Esophagus squamous epithelium (tissue), 5 donors: ENCODE data around the gene SESTD1. TPM values are rescaled to one million over a fixed set of nuclear protein-coding genes. Genes with fewer than 3 reads are reported as not detected.
"Not testable (repeated sequence)": the region's sequence is repeated elsewhere in the genome, so short reads cannot be mapped to it uniquely, and the experiment has no call there.

Experiments used
- DNase-seq: peaks from one replicate; lab custom pipeline; 2025; lab: John Stamatoyannopoulos, UW
- H3K27ac ChIP-seq, 4 donors: fragments of 200-600 bp; sonication (generic); one replicate each; pipeline ENCODE4 v1.5.1; 2016 to 2019; ENCODE audit warnings: mild to moderate bottlenecking in 1 of 4
- H3K27me3 ChIP-seq, 4 donors: fragments of 200-600 bp; sonication (generic); 1 replicate in 3 of 4; 2 replicates in 1 of 4; pipeline versions ENCODE4 v1.5.1 to v1.6.0; 2017 to 2021; ENCODE audit warnings: antibody characterized with exemption in 1 of 4
- H3K36me3 ChIP-seq, 3 donors: fragments of 200-600 bp; sonication (generic); one replicate each; pipeline ENCODE4 v1.5.1; 2016 to 2019
- H3K4me1 ChIP-seq, 3 donors: fragments of 200-600 bp; sonication (generic); one replicate each; pipeline ENCODE4 v1.5.1; 2017 to 2019
- H3K4me3 ChIP-seq, 4 donors: fragments of 200-600 bp; sonication (generic); 1 replicate in 3 of 4; 2 replicates in 1 of 4; pipeline ENCODE4 v1.5.1; 2016 to 2019; ENCODE audit warnings: mild to moderate bottlenecking in 2 of 4, moderate library complexity in 1 of 4
- H3K9me3 ChIP-seq, 3 donors: fragments of 200-600 bp; sonication (generic); one replicate each; pipeline ENCODE4 v1.5.1; 2016 to 2019
- POLR2A ChIP-seq, 4 donors: fragments of 450-650 bp; IDR thresholded peaks; one replicate each; pipeline ENCODE4 v1.6.1; 2017; ENCODE audit warnings: antibody characterized with exemption in 4 of 4, mild to moderate bottlenecking in 4 of 4, moderate library complexity in 3 of 4
- WGBS, 2 donors: methylation state at CpG; one replicate each; pipeline ENCODE4 v1.1.5; 2018; 5-methylcytosine and 5-hydroxymethylcytosine counted together
- intact Hi-C: fragments of 100-400 bp; cut with DNase I; formaldehyde crosslinking; loops from one replicate; pipeline ENCODE4 v1.15.0; 2022
- total RNA-seq, 4 donors: library from RNA; depleted of rRNA; stranded (reverse); fragments of >200 nt; gene quantifications; one replicate each; pipeline ENCODE4 v1.1.0, GENCODE V29; 2016
- TF ChIP-seq, protein P1 (sequence below), 6 experiments: fragments of 450-650 bp in 4 of 6; fragments of 200-600 bp in 2 of 6; sonication (generic) in 2 of 6; IDR thresholded peaks; one replicate each; pipeline ENCODE4 v1.5.1; 2016 to 2019; ENCODE audit warnings: antibody characterized with exemption in 6 of 6, mild to moderate bottlenecking in 4 of 6, moderate library complexity in 4 of 6
- donor health status: DM: yes; HTN: yes; CAD: no.

The SESTD1 gene
- total RNA-seq, 4 donors from 2014 or later, result 5.0 to 22.9 (median 14.0) TPM

DNA sequence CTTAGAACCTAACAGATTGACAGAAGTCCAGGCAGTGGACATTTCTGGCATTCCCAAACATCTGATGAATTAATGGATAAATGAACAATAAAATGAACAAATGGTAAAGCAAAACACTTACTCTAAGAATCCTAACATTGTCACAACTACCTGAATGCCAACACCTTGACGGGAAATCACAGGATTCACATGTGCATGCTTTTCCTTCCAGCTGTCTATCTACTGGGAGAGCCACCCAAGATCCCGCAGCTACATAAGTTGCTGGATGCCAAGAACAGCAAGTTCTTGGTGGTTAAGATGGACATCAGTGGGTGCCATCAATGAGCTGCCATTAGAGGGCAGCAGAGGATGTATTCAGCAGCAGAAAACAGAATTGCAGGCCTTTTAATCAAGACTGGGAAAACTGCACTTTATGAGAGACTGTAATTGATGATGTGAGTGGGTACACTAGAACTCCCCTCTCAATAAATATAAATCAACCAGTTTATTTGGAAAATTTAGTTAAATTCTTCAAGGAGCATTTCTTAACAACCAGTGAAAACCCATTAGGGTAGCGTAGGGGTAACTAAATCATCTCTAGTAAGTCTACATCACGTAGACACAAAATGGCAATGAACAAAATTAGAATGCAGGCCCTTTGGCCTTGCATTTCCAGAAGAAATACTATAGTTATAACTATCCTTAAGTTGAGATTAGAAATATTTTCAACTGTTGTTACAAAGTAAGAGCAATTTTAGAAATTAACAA is 45.6 kb downstream of the SESTD1 start:
- Histone ChIP-seq H3K36me3 (no peaks in the 10 kb centered on the region), H3K27me3 (no peaks in the 10 kb centered on the region), H3K4me3 (no peak overlapping the region), H3K4me1 (no peaks in the 10 kb centered on the region), H3K9me3 (no peaks in the 10 kb centered on the region), H3K27ac (no peak overlapping the region)
- intact Hi-C loops, result no loop called here
- 46 to 55% methylated on average over 4 of the region's 4 CpGs for WGBS, 2 donors
- DNase-seq, result no peak
- TF ChIP-seq, protein P1, sequence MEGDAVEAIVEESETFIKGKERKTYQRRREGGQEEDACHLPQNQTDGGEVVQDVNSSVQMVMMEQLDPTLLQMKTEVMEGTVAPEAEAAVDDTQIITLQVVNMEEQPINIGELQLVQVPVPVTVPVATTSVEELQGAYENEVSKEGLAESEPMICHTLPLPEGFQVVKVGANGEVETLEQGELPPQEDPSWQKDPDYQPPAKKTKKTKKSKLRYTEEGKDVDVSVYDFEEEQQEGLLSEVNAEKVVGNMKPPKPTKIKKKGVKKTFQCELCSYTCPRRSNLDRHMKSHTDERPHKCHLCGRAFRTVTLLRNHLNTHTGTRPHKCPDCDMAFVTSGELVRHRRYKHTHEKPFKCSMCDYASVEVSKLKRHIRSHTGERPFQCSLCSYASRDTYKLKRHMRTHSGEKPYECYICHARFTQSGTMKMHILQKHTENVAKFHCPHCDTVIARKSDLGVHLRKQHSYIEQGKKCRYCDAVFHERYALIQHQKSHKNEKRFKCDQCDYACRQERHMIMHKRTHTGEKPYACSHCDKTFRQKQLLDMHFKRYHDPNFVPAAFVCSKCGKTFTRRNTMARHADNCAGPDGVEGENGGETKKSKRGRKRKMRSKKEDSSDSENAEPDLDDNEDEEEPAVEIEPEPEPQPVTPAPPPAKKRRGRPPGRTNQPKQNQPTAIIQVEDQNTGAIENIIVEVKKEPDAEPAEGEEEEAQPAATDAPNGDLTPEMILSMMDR (IDR thresholded peaks at IDR 0.05), result peak; percentile 42 to 82 (median 73)
- TF ChIP-seq POLR2A (IDR thresholded peaks at IDR 0.05), result no peak

DNA sequence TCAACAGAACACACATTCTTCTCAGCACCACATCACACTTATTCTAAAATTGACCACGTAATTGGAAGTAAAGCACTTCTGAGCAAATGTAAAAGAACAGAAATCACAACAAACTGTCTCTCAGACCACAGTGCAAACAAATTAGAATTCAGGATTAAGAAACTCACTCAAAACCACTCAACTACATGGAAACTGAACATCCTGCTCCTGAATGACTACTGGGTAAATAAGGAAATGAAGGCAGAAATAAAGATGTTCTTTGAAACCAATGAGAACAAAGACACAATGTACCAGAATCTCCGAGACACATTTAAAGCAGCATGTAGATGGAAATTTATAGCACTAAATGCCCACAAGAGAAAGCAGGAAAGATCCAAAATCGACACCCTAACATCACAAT is 50.0 kb downstream of the SESTD1 start:
- H3K36me3 ChIP-seq, H3K27ac ChIP-seq, H3K4me1 ChIP-seq, DNase-seq, intact Hi-C loops, H3K9me3 ChIP-seq, H3K4me3 ChIP-seq, H3K27me3 ChIP-seq: not testable (repeated sequence)
- WGBS, 2 donors, result 82% methylated on average over 3 of the region's 3 CpGs; no CpG with 5 or more reads in 1 of the 2 donors

DNA sequence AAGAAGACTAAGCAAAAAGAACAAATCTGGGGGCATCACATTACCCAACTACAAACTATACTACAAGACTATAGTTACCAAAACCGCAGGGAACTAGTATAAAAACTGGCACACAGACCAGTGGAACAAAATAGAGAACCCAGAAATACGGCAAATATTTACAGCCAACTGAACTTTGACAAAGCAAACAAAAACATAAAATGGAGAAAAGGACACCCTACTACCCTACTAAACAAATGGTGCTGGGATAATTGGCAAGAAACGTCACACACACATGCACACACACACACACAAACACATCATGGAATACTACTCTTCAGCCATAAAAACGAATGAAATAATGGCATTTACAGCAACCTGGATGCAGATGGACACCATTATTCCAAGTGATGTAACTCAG is 53.3 kb downstream of the SESTD1 start:
- TF ChIP-seq POLR2A (IDR thresholded peaks at IDR 0.05), result no peak
- TF ChIP-seq, protein P1 (IDR thresholded peaks at IDR 0.05), result no peak
- H3K27ac ChIP-seq, result no peak overlapping the region
- no peak for DNase-seq
- peaks cover 0 to 3% (median 0%) of the 10 kb centered on the region in 3 donors for H3K9me3 ChIP-seq
- intact Hi-C loops, result no loop called here
- 86% methylated on average over 4 of the region's 4 CpGs; no CpG with 5 or more reads in 1 of the 2 donors for WGBS, 2 donors
- H3K27me3 ChIP-seq, result no peaks in the 10 kb centered on the region
- no peaks in the 10 kb centered on the region for H3K4me1 ChIP-seq
- H3K4me3 ChIP-seq, result no peak overlapping the region
- no peaks in the 10 kb centered on the region for H3K36me3 ChIP-seq

DNA sequence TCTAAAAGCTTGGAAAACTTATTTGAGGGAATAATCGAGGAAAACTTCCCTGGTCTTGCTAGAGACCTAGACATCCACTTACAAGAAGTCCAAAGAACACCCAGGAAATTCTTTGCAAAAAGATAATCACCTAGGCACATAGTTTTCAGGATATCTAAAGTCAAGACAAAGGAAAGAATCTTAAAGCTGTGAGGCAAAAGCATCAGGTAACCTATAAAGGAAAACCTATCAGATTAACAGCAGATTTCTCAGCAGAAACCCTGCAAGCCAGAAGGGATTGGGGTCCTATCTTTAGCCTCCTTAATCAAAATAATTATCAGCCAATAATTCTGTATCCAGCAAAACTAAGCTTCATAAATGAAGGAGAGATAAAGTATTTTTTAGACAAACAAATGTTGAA is 56.4 kb downstream of the SESTD1 start:
- H3K36me3 ChIP-seq, intact Hi-C loops, H3K27me3 ChIP-seq, H3K27ac ChIP-seq, DNase-seq, H3K4me3 ChIP-seq, H3K4me1 ChIP-seq, H3K9me3 ChIP-seq: not testable (repeated sequence)
- WGBS, 2 donors, result 100% methylated on average over 1 of the region's 1 CpG; no CpG with 5 or more reads in 1 of the 2 donors

DNA sequence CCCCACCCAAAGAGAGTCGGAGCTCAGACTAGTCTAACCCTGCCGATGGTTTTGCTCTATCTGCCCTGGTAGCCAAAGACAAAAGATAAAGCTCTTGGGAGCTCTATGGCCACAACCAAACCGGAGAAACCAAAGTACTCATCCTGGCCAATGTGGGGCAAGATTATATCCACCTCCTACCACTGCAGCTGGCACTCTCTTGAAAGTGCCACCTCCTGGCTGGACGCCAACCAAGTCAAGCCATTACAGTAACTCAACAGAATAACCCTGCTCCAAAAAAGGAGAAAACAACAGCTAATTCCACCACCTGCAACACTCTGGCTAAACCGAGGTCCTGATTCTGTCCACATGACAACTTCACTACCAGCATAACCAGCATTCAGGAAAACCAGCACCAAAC is 57.6 kb downstream of the SESTD1 start:
- H3K9me3 ChIP-seq, result peaks cover 0 to 3% (median 0%) of the 10 kb centered on the region in 3 donors
- 93% methylated on average over 5 of the region's 5 CpGs; no CpG with 5 or more reads in 1 of the 2 donors for WGBS, 2 donors
- H3K27me3 ChIP-seq, result no peaks in the 10 kb centered on the region
- H3K36me3 ChIP-seq, result no peaks in the 10 kb centered on the region
- TF ChIP-seq POLR2A (IDR thresholded peaks at IDR 0.05), result no peak
- TF ChIP-seq, protein P1 (IDR thresholded peaks at IDR 0.05), result no peak
- intact Hi-C loops, result no loop called here
- H3K4me1 ChIP-seq, result no peaks in the 10 kb centered on the region
- H3K27ac ChIP-seq, result no peak overlapping the region
- no peak overlapping the region for H3K4me3 ChIP-seq
- no peak for DNase-seq

DNA sequence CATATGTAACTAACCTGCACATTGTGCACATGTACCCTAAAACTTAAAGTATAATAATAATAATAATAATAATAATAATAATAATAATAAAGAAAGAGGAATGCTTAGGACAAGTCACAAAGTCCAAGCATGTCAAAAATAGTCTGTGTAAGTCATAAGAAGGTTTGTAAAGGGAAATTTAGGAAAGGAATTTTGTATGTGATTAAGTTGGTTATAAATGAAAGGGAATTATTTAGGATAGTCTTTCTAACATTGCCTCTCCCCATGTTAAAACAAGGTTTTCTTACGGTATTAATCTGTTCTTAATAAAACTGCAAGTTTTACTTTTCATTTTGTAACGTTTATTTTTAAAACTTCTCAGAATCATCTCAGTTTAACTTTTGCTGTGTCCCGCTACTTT is 62.8 kb downstream of the SESTD1 start:
- no peak for TF ChIP-seq POLR2A (IDR thresholded peaks at IDR 0.05)
- TF ChIP-seq, protein P1 (IDR thresholded peaks at IDR 0.05), result no peak
- H3K36me3 ChIP-seq, result no peaks in the 10 kb centered on the region
- no peak for DNase-seq
- H3K27ac ChIP-seq, result no peak overlapping the region
- no peaks in the 10 kb centered on the region for H3K27me3 ChIP-seq
- no peaks in the 10 kb centered on the region for H3K4me1 ChIP-seq
- H3K9me3 ChIP-seq, result no peaks in the 10 kb centered on the region
- 95% methylated on average over 3 of the region's 3 CpGs; no CpG with 5 or more reads in 1 of the 2 donors for WGBS, 2 donors
- intact Hi-C loops, result no loop called here
- H3K4me3 ChIP-seq, result no peak overlapping the region

DNA sequence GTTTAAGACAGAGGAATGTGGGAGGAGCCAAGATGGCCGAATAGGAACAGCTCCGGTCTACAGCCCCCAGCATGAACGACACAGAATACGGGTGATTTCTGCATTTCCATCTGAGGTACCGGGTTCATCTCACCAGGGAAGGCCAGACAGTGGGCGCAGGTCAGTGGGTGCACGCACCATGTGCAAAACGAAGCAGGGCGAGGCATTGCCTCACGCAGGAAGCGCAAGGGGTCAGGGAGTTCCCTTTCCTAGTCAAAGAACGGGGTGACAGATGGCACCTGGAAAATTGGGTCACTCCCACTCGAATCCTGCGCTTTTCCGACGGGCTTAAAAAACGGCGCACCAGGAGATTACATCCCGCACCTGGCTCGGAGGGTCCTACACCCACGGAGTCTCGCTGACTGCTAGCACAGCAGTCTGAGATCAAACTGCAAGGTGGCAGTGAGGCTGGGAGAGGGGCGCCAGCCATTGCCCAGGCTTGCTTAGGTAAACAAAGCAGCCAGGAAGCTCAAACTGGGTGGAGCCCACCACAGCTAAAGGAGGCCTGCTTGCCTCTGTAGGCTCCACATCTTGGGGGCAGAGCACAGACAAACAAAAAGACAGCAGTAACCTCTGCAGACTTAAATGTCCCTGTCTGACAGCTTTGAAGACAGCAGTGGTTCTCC is 68.6 kb downstream of the SESTD1 start:
- intact Hi-C loops, H3K36me3 ChIP-seq, H3K9me3 ChIP-seq, H3K27me3 ChIP-seq, DNase-seq, H3K4me3 ChIP-seq, H3K4me1 ChIP-seq, H3K27ac ChIP-seq: not testable (repeated sequence)
- 83 to 94% methylated on average over 15 to 20 of the region's 23 CpGs for WGBS, 2 donors
